Kidney (tissue), 14 donors: Measurements from ENCODE around the gene UBASH3A. TPM values are rescaled to one million over a fixed set of nuclear protein-coding genes. Genes with fewer than 3 reads are reported as not detected.

Experiments
- DNase-seq, 5 donors: peaks; one replicate each; pipeline ENCODE4 v3.0.0-alpha.2; 2013 to 2020
- FAIRE-seq: peaks from 2 replicates; lab custom pipeline; 2012; peaks lifted over from hg19 to GRCh38; lab: Jason Lieb, UNC
- H3K27ac ChIP-seq, 2 donors: one replicate each; pipeline ENCODE4 v1.7.0; 2013; ENCODE audit warnings: low read depth in 2 of 2, low read length in 2 of 2, inconsistent platforms in 1 of 2
- H3K27me3 ChIP-seq: one replicate; pipeline ENCODE4 v1.7.1; 2013; ENCODE audit warnings: low read length, inconsistent platforms; ENCODE audit not compliant: control insufficient read depth, insufficient read depth
- H3K36me3 ChIP-seq, 3 donors: one replicate each; pipeline versions ENCODE4 v1.7.0 to v1.7.1; 2013; ENCODE audit warnings: low read length in 3 of 3, control low read depth in 1 of 3, inconsistent platforms in 1 of 3; ENCODE audit not compliant: insufficient read depth in 3 of 3, control insufficient read depth in 2 of 3
- H3K4me1 ChIP-seq, 3 donors: one replicate each; pipeline versions ENCODE4 v1.7.0 to v1.7.1; 2013; ENCODE audit warnings: low read length in 3 of 3, inconsistent platforms in 1 of 3, low read depth in 1 of 3; ENCODE audit not compliant: control insufficient read depth in 2 of 3, insufficient read depth in 2 of 3
- H3K4me3 ChIP-seq, 3 donors: one replicate each; pipeline versions ENCODE4 v1.7.0 to v1.8.1; 2013; ENCODE audit warnings: low read length in 3 of 3, control low read depth in 1 of 3, inconsistent platforms in 1 of 3
- H3K9ac ChIP-seq, 3 donors: one replicate each; pipeline versions ENCODE4 v1.7.0 to v1.7.1; 2013; ENCODE audit warnings: low read length in 3 of 3, control low read depth in 1 of 3, inconsistent platforms in 1 of 3
- H3K9me3 ChIP-seq, 3 donors: one replicate each; pipeline versions ENCODE4 v1.7.0 to v1.7.1; 2013; ENCODE audit warnings: low read length in 3 of 3, control low read depth in 1 of 3, inconsistent platforms in 1 of 3; ENCODE audit not compliant: control insufficient read depth in 2 of 3, insufficient read depth in 1 of 3
- CTCF ChIP-seq: IDR thresholded peaks from 3 replicates; pipeline ENCODE4 v1.5.1; 2012; ENCODE audit warnings: mild to moderate bottlenecking, moderate library complexity, borderline replicate concordance; ENCODE audit not compliant: insufficient read depth; ENCODE audit errors: extremely low read depth
- intact Hi-C: fragments of 100-400 bp; cut with DNase I; formaldehyde crosslinking; loops from one replicate; pipeline ENCODE4 v1.11.1; 2022
- polyA plus RNA-seq: library from polyadenylated mRNA; stranded (reverse); fragments of 350-450 nt; fragmentation: Illumina TruSeq; extraction: RNeasy Lipid Tissue Mini Kit (QIAGEN cat#74804); gene quantifications from one replicate; pipeline ENCODE4 v1.2.3, GENCODE V29; 2014; ENCODE audit warnings: low read depth, low replicate concordance; ENCODE audit not compliant: insufficient read depth
- total RNA-seq: library from RNA; stranded (reverse); fragmentation: NEBNext Ultra II Directional; extraction: Animal tissue kit (Norgen Biotek cat#: 25700); gene quantifications from one replicate; pipeline ENCODE4 v1.2.1, GENCODE V29; 2021
- donor health status: control.
- donor health status: control.
- donor health status: control.
- donor health status: control.
- donor health status: control.
- donor health status: DM: yes; HTN: yes; CAD: no.
- donor health status: Normal renal cell carcinoma (clear cell type).

UBASH3A gene
- total and polyA plus RNA-seq, 2 donors from 2014 or later, result 2.7 TPM; not detected in 1

GRCh38 chr21:42378418-42378817, 25.3 kb upstream of the UBASH3A start:
- TF ChIP-seq CTCF, result no peak
- H3K9ac ChIP-seq, result no peak overlapping the region
- H3K27ac ChIP-seq, result no peak overlapping the region
- H3K4me3 ChIP-seq, result no peak overlapping the region
- H3K9me3 ChIP-seq, result peaks cover 0 to 6% (median 0%) of the 10 kb centered on the region in 3 donors
- H3K36me3 ChIP-seq, result no peaks in the 10 kb centered on the region
- FAIRE-seq, result no peak
- no peaks in the 10 kb centered on the region for H3K27me3 ChIP-seq
- no peaks in the 10 kb centered on the region for H3K4me1 ChIP-seq
- peak in 1 of 5 donors; percentile 6 for DNase-seq
- intact Hi-C loops, result loop anchor here (10.0 kb wide), 1 partner anchor 134 kb away; no protein-coding TSS in a partner anchor

DNA sequence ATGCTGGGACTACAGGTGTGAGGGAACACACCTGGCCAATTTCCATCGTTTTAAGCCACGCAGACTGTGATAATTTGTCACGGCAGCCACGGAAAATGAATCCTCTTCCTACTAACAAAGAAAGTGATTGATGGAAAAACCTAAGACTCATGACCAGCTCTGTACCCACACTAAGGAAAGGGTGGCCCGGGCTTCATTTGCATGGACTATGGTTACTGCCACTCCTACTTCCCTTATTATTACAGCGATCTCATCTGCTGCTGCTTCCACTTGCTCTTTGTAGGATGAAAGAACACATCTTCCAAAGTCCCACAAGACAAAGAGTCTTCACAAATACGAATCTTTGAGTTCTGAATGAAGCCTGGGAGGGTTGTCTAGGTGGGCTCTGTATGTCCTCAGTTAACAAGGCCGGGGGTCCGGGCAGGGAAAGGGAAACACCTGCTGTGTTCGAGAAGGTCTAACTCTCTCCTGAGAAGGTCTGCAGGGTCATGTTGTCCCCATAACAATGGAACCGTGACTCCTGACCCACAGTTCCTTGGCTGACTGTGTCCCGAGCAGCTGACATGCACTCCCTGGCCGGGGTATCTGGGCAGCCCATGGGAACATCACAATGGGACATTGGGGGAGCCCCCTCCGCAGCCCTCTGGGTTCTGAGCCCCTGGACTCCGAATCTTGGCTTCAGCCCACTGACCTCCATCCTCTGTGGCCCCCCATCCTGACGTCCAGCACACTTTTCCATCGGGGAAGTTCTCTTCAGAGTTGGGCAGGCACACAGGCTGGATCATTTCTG, 24.1 kb upstream of the UBASH3A start:
- no peak overlapping the region for H3K9ac ChIP-seq
- no peak overlapping the region for H3K27ac ChIP-seq
- intact Hi-C loops, result loop anchor here (10.0 kb wide), 1 partner anchor 135 kb away; no protein-coding TSS in a partner anchor
- no peak overlapping the region for H3K4me3 ChIP-seq
- H3K4me1 ChIP-seq, result no peaks in the 10 kb centered on the region
- H3K36me3 ChIP-seq, result no peaks in the 10 kb centered on the region
- TF ChIP-seq CTCF, result no peak
- H3K9me3 ChIP-seq, result peaks cover 0 to 6% (median 0%) of the 10 kb centered on the region in 3 donors
- FAIRE-seq (no peak), DNase-seq (peak in 1 of 5 donors; percentile 50)
- no peaks in the 10 kb centered on the region for H3K27me3 ChIP-seq

DNA sequence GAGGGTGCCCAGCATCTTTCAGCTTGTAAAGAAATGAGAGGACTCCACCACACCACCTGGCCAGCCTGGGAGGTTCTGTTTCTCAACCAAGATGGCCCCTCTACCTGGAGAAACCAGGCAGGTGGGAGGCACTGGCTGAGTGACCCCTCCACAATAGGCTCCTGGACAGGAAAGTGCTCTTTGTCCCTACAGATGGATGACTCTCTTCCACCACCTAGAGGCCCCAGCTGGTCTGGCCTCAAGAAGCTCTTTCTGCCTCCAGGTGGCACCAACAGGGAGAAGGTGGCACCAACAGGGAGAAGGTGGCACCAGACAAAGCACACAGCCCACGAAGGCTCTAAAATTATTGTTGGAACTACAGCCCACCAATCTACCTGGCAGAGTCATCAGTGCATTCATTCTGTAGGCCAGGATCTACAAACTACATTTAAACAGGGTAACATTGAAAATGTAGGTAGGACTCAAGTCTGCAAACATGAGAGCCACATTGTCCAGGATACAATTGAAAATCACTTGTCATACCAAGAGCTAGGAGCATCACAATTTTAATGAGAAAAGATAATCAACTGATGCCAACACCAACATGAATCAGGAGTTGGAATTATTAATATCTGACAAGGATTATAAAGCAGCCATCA, 22.2 kb upstream of the UBASH3A start:
- DNase-seq (peak in 2 of 5 donors; percentile 26 to 62), FAIRE-seq (no peak)
- peak; percentile 72 for TF ChIP-seq CTCF
- Histone ChIP-seq H3K36me3 (no peaks in the 10 kb centered on the region), H3K9ac (no peak overlapping the region), H3K4me1 (no peaks in the 10 kb centered on the region), H3K9me3 (peaks cover 0 to 6% (median 0%) of the 10 kb centered on the region in 3 donors), H3K27me3 (no peaks in the 10 kb centered on the region), H3K27ac (no peak overlapping the region), H3K4me3 (no peak overlapping the region)
- intact Hi-C loops, result no loop called here
